DMS79 (cell line): ENCODE measurements around the gene ZNF469.

ENCODE experiments used
- DNase-seq: peaks from one replicate; lab custom pipeline; 2025; lab: John Stamatoyannopoulos, UW

Gene ZNF469

DNA sequence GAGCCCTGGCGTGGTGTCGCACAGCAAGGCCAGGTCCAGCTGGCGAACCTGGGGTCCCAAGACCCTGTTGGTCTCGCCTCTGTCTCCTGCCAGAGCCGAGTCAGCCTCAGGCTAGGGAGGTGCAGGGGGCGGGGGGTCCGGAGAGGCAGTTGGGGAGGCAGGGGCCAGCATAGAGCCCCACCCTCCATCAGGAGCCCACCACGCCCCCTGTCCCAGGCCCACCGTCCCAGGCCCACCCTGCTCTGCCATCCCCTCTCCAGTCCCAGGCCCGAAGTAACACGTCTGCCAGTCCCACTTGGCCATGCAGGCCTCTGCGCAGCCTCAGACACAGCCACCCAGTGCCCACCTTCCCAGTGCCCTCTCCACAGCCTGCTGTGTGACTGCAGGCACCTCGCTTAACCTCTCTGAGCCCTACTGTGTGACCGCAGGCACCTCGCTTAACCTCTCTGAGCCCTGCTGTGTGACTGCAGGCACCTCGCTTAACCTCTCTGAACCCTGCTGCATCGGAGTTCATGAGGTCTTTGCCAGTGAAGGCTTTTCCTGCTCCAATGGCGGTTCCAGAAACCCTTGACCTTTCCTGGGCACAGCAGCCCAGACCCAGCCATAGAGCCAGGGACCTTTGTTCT is 29.3 kb downstream of the ZNF469 start:
- no peak for DNase-seq

DNA sequence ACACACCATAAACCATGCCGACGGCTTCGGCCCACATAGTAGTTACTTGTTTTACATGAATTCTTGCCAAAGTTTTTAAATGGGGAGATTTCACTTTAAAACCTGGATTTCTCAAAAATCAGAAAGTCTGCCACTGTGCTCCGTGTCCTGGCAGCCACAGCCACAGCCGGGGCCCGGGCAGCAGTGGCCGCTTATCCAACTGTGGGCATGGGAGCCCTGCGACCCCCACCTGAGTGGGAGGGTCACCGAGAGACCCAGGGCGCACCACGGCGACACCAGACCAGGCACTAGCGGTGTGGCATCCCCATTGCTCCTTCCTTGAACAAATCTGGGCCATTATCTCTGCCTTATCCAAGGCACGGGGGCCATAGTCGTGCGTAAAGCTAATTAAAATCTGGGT is 30.0 kb downstream of the ZNF469 start:
- DNase-seq: no peak

DNA sequence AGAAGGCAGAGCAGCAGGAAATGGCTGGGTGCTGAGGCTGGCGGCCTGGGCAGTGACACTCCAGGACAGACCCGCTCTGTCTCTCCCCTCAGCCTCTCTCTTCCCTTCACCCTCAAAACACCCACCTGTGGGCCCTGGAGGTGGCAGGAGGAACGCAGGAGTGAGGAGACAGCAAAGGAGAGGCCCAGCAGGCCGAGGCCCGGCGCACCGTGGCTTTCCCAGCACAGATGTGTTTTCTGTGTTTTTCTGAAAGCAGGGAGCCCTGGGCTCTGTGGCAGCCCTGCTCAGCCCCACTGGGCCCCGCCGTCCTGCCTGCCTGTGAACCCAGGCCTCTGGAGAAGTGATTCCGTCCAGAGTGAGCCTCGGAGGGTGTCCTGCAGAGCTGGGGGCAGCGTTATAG is 30.5 kb downstream of the ZNF469 start:
- DNase-seq: no peak

DNA sequence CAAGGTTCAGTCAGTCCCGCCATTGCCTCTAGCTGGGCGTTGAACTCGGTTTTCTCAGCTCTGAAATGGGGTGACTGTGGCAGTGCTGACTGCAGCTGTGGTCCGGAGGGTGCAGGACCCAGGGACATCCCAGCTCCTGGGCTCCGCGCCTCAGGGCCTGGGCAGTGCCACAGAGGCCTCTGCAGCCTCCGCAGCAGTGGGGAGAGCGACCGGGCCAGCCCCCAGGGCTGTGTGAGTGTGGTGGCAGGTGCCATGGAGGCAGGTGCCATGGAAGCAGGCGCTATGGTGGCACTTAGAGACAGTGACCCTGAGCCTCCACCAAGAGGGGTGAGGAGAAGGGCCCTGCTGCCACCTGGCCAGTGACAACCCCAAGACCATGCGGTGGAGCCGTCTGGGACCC is 30.9 kb downstream of the ZNF469 start:
- DNase-seq: no peak

DNA sequence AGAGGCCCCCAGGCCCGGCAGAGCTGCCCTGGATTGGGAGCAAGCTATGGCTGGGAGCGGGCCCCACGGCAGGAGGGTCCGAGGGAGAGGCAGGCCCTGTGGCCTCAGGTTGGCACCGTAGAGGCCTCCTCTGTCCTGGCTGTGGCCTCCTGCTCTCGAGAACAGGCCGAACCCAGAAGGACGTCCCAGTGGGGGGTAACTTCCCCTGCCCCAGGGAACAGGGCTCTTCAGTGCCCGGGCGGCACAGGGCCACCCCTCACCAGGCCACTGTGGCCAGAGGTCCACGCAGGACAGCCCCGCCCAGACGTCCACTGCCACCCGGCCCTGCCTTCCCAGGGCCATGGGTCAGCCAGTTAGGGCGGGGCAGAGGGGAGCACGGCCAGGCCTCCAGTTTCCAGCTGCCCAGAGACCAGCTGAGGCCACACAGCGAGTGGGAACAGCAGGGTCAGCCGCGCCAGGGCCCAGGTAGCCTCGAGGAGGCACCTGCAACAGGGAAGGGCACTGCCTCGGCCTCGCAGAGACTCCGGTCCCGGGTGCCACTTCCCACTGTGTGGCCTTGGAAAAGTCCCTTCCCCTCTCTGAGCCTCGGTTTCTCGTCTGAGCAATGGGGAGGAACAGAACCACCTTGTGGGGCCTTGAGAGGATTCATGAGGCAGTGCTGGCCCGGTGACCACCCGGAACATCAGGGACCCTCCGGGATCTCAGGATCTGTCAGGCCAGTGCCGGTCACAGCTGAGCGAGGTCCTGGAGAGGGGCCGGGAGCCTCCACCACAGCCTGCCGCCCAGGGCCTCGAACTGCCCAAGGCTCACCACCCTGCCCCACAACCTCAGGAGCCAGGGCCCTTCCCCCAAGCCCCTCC is 32.0 kb downstream of the ZNF469 start:
- DNase-seq: no peak

DNA sequence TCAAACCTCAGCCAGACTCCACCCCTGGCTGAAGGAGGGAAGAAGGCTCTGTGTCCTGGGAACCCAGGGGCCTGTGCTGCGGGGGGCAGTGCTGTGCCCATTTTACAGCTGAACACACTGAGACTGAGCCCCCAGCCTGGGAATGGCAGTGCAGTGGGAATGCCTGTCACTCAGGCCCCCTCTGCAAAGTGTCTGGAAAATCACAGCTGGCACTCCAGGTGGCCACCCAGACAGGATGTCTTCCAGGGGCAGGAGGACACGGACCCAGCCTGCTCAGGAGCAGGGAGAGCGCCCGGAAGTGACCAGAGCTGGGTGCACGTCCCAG is 32.6 kb downstream of the ZNF469 start:
- DNase-seq: no peak

DNA sequence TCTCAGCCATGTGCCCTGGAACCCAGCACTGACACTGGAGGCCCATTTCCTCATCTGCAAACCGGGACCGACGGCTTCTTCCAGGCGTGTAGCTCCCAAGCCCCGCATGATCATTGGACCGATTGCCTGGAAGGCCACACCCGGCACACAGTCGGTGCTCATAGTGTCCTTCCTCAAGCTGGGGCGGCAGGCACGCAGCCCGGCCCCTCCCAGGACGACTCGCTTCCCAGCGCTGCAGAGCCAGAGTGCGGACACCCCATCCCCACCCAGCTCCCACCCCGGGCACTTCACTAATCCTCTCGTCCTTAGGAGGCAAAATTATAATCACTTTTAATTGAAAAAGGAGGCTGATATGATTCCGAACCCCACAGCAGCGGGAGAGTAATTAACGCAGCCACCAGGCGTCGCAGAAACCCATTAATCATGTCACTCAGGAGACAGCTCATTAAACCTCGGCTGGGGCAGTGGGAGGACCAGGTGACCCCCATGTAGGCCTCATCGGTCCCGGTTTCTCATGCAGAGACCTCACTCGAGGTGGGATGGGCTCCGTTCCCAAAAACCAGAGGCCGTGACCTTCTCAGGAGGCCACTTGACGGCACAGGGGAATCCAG is 33.1 kb downstream of the ZNF469 start:
- DNase-seq: no peak

DNA sequence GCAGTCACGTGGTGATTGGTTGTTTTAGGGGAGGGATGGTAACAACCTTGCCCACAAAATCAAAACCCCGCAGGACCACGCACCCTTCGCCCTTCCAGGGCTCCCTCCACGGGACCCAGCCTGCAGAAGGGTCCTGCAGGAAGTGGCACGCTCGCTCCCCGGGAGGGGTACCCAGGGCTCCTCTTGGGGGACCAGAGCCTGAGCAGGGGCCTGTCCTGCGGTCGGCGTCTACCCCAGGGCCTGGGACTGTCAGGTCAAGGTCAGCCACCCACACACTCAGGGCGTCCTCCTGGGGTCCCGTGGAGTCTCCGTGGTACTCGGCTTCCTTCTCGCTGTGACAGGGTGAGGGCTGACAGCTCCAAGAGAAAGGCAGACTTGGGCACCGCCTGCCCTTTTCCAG is 33.9 kb downstream of the ZNF469 start:
- DNase-seq: no peak

DNA sequence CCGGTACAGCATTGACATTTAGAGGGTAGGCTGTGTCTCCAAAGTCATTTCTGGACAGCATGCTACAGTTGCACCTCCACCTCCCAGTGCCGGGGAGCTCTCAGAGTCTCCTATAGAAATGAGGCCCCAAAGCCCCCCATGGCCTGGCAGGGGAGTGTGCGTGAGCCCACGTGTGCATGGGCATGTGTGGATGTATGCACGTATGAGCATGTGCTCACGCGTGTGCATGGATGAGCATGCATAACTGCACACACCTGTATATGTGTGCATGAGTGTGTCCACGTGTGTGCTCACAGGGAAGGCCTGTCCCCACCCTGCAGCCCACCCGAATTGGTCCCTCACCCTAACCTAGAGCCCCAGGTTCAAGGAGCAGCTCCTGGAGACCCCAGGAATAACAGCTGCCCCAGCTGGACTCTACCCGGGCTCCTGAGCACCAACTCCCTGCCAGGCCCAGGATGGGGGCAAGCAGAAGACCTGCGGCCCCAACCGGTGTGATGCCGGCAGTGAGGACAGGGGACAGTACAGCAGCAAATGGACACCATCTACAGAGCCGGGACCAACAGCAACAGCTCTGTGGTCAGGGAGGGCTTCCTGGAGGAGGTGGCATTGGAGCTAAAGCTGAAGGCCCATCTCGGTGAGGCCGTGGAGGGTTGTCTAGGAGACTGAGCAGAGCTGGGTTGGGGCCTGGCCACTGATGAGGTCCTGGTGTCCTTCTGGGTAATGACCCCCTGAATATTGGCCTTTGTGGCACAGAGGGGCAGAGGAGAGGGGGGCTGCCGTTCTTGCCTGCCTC is 35.1 kb downstream of the ZNF469 start:
- DNase-seq: no peak

DNA sequence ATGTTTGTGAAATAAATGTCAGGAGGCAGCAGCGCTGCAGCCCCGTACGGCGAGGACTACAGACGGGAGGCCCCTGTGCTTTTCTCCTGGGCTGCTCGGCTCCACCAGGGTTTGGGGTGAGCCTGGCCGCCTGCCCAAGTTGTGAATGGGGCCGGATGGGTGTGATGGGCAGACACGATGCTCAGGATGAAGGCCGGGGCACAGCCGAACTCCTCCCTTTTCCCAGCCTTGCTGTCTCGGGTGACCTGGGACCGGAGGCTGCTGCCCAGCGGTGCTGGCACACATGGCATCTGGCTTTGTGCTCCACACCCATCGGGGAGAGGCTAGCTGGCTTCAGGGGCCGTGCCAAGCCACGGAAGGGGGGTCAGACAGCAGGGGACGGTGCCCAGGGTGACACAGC is 36.1 kb downstream of the ZNF469 start:
- DNase-seq: no peak

DNA sequence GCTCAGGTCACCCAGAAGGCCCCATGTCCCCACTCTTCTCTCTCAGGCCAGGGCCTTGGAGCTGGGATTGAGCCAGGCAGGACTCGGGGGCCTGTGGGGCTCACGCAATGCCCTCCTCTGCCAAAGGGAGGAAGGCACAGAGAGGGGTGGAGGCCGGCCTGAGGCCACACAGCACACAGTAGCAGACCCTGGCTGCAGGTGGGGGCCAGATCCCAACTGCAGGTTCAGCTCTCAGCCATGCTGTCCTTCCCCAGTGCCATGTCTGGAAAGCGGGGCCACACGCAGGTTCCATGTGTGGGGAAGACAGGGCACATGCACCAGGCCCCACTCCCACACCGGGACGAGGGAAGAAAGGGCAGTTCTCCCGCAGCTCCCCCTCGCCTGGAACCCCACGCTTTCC is 37.0 kb downstream of the ZNF469 start:
- DNase-seq: no peak

DNA sequence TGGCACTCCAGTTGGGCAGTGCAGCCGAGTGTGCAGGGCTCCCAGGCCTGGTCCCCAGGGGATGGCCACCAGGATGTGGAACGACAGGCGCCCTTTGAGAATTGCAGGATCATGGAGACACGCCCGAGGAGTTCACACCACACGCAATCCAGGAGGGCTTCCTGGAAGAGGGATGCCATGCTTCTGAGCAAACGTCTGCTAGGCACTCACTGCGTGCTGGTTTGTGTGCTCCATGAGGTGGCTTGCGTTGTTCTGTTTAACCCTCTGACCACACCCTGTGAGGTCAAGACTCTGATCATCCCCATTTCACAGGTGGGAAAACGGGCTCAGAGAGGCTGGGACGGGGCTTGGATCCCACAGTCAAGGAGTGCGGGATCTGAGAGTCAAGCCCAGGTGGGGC is 37.7 kb downstream of the ZNF469 start:
- DNase-seq: no peak

DNA sequence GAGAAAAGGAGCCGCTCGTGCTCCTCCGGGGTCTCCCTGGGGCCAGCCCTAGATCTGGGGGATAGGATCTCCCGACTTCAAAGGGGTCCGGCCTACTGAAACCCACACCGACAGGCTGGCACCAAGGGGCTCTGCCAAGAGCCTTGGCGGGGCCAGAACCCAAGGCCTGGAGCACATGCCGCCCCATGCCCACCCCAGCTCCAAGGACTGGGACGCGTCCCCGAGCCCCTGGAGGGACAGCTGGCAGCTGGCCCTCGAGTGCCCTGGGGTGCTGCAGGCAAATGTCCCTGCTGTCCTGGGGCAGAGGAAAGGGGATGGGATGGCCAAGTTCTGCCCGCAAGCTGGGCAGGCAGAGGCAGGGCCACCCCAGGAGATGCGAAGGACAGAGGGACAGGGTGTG is 38.5 kb downstream of the ZNF469 start:
- DNase-seq: no peak

DNA sequence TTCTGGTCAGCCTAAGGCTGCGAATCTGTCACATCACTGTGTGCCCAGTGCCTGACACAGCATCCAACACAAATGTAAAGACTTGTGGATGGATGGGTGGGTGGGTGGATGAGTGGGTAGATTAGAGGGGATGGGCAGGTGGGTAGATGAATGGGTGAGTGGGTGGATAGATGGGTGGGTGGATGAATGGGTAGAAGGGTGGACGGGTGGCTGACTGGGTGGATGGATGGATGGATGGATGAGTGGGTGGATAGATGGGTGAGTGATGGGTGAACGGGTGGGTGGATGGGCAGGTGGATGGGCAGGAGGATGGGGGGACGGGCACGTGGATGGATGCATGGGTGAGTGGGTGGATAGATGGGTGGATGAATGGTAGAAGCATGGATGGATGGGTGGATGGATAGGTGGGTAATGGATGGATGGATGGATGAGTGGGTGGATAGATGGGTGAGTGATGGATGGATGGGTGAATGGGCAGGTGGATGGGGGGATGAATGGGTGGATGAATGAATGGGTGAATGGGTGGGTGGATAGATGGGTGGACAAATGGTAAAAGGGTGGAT is 39.2 kb downstream of the ZNF469 start:
- DNase-seq: no peak

DNA sequence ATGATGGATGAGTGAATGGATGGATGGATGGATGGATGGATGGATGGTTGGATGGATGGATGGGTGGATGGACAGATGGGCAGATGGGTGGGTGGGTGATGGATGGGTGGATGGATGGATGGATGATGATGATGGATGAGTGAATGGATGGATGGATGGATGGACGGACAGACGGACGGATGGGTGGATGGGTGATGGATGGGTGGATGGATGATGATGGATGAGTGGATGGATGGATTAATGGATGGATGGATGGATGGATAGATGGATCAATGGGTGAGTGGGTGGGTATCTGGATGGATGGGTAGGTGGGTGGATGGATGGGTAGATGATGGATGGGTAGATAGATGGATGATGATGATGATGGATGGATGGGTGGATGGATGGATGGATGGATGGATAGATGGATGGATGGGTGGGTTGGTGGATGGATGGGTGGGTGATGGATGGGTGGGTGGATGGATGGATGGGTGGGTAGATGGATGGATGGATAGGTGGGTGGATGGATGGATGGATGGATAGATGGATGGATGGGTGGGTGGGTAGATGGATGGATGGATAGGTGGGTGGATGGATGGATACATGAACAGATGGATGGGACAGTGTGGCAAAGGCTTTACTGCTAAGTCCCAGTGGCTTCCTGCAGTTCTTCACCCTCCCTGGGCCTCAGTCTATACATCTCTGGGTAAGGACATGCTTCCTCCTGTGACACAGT is 40.1 kb downstream of the ZNF469 start:
- DNase-seq: no peak

DNA sequence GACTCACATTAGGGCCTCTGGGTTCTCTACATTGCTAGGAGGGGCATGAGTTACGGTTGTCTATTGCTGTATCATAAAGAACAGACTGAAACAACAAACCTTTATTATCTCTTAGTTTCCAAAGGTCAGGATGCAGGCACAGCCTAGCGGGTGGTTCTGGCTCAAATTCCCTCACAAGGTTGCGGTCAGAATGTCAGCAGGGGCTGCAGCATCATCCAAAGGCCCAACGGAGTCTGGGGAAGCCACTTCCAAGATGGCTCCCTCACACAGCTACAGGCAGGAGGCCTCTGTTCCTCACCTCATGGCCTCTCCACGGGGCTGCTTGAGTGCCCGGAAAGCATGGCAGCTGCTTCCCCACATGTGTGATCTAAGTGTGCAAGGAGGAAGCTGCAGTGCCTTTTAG is 40.7 kb downstream of the ZNF469 start:
- DNase-seq: no peak

DNA sequence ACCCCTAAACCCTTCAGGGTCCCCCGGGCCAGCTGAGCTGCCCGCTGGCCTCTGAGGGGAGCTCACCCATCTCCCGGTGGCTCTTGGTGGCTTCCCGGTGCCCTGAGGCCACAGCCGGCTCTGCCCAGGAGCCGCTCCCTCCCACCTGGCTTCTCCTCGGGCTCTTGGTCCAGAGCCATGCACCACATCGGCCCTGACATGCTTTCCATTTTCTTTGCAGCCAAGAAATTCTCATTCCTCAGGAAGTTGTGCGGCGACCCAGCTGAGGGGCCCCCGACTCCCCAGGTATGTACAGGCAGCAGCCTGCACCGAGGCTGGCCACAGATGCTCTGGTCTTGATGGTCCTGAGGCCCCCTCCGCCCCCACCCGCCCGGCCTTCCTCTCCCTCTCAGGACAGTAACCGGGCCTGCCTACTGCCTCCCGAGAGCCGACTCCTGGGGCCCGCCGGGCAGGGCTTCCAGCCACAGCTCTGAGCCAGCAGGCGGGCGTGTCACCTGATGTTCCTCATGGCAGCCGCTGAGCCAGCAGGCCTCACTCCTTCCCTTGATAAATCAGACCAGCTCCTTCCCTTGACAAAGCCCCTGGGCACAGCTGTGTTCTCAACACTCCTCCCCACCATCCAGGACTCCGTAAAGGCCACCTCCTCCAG is 42.0 kb downstream of the ZNF469 start:
- no peak for DNase-seq

DNA sequence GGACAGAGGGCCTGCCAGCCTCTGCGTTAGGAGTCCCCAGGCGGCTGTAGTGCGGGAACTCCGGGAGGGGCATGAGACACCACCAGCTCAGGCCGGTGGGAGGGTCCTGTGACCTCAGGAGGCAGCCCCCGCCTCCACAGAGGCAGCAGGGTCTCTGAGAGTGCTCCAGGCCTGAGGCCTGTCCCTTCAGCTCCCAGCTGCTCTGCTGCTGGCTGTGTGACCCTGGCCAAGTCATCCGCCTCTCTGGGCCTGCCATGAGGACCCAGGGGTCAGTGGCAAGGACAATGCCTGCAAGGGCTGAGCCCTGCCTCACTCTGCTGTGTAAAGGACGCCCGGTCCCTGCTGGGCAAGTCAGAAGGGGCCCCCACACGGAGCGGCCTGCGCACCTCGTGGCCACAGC is 43.3 kb downstream of the ZNF469 start:
- DNase-seq: no peak

DNA sequence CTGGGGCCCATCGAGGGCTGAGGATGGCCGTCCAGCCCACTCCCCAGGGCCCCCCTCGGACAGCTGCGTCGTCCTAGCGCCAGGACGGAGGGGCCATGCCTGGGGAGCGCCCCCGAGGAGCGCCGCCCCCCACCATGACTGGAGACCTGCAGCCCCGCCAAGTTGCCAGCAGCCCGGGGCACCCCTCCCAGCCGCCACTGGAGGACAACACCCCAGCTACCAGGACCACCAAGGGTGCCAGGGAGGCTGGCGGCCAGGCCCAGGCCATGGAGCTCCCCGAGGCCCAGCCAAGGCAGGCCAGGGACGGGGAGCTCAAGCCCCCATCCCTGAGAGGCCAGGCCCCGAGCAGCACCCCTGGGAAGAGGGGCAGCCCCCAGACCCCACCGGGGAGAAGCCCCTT is 44.6 kb downstream of the ZNF469 start:
- no peak for DNase-seq

DNA sequence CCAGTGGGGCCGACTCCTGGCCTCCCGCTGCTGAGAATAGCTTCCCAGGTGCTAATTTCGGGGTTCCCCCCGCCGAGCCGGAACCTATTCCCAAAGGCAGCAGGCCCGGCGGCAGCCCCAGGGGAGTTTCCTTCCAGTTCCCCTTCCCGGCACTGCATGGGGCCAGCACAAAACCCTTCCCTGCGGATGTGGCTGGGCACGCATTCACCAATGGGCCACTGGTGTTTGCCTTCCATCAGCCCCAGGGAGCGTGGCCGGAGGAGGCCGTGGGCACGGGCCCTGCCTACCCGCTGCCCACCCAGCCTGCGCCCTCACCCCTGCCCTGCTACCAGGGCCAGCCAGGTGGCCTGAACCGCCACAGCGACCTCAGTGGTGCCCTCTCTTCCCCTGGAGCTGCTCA is 45.4 kb downstream of the ZNF469 start:
- DNase-seq: no peak
